HCT116 (cell line): ENCODE results near the gene C11orf21. TPM values are rescaled to one million over a fixed set of nuclear protein-coding genes. Genes with fewer than 3 reads are reported as not detected.

ENCODE experiments used
- ATAC-seq: fragments of 200-7000 bp; cut with Tn5 transposase; 2 replicates; pipeline ENCODE4 v1.9.1; 2020; ENCODE audit warnings: mild to moderate bottlenecking, moderate library complexity
- BruUV-seq: library from RNA; stranded (reverse); fragments of 400-500 nt; replicated peaks from 2 replicates; lab custom pipeline; 2021; lab: Mats Ljungman, UMichigan
- CTCF ChIA-PET: fragments of 300-600 bp; sonication (Branson Sonifier 250); formaldehyde crosslinking; loops from one replicate; lab custom pipeline; 2021; ENCODE audit warnings: antibody characterized with exemption; lab: Charles Lee
- POLR2A ChIA-PET: fragments of 300-600, 350-600 bp; sonication (Branson Sonifier 250); formaldehyde crosslinking; loops from one replicate; lab custom pipeline; 2021; ENCODE audit warnings: antibody characterized with exemption; lab: Charles Lee
- RAD21 ChIA-PET, 2 experiments: fragments of 300-600 bp; sonication (Branson Sonifier 250); formaldehyde crosslinking; loops; one replicate each; lab custom pipeline; 2023; ENCODE audit warnings: low total read pairs in 2 of 2; ENCODE audit not compliant: uncharacterized antibody in 2 of 2, unreplicated experiment in 2 of 2, low non-redundant PET in 1 of 2; lab: Charles Lee
- DNase-seq: peaks from one replicate; pipeline ENCODE4 v3.0.0-alpha.2; 2010; ENCODE audit warnings: low read depth, low spot score
- H2AFZ ChIP-seq: fragments of 200-600 bp; shearing (Covaris generic), sonication (generic); 2 replicates; pipeline ENCODE4 v1.6.1; 2017; ENCODE audit warnings: low read depth, mixed run types, mixed read lengths, antibody characterized with exemption, low read length; ENCODE audit not compliant: poor library complexity, severe bottlenecking
- H3K27ac ChIP-seq: 2 replicates; pipeline ENCODE4 v1.5.1; 2012; ENCODE audit warnings: low read depth, low read length
- H3K27me3 ChIP-seq: fragments of 200-600 bp; sonication (generic); 2 replicates; pipeline ENCODE4 v1.6.1; 2016; ENCODE audit warnings: mixed run types, low read length, mixed read lengths; ENCODE audit not compliant: insufficient read depth
- H3K36me3 ChIP-seq, 2 experiments: fragments of 200-500 bp in 1 of 2; fragments of 200-600 bp in 1 of 2; sonication (Bioruptor generic) in 1 of 2; sonication (generic) in 1 of 2; 2 replicates each; pipeline versions ENCODE4 v1.5.1 to v1.6.1; 2014 to 2016; ENCODE audit warnings: low read length in 2 of 2, inconsistent platforms in 1 of 2, mixed read lengths in 1 of 2, mixed run types in 1 of 2; ENCODE audit not compliant: insufficient read depth in 2 of 2, control insufficient read depth in 1 of 2
- H3K4me1 ChIP-seq, 2 experiments: fragments of 200-600 bp in 1 of 2; sonication (generic) in 1 of 2; 2 replicates each; pipeline versions ENCODE4 v1.5.1 to v1.6.1; 2012 to 2017; ENCODE audit warnings: low read length in 2 of 2, inconsistent platforms in 1 of 2, mild to moderate bottlenecking in 1 of 2, mixed read lengths in 1 of 2, mixed run types in 1 of 2, moderate library complexity in 1 of 2; ENCODE audit not compliant: insufficient read depth in 2 of 2, control insufficient read depth in 1 of 2
- H3K4me2 ChIP-seq: fragments of 200-600 bp; sonication (generic); 2 replicates; pipeline ENCODE4 v1.6.1; 2017; ENCODE audit warnings: mixed run types, low read length, mixed read lengths
- H3K4me3 ChIP-seq, 2 experiments: fragments of 200-600 bp in 1 of 2; sonication (generic) in 1 of 2; replicated peaks in 1 of 2; 2 replicates each; pipeline ENCODE4 v1.5.1; 2011 to 2016; ENCODE audit warnings: low read length in 2 of 2, control low read depth in 1 of 2, low read depth in 1 of 2, mild to moderate bottlenecking in 1 of 2, mixed read lengths in 1 of 2, mixed run types in 1 of 2
- H3K79me2 ChIP-seq: fragments of 200-600 bp; sonication (generic); 2 replicates; pipeline ENCODE4 v1.6.1; 2017; ENCODE audit warnings: mild to moderate bottlenecking, mixed run types, low read length, moderate library complexity, mixed read lengths; ENCODE audit not compliant: insufficient read depth
- H3K9ac ChIP-seq: fragments of 200-600 bp; sonication (generic); 2 replicates; pipeline ENCODE4 v1.6.1; 2016; ENCODE audit warnings: low read length, mixed read lengths
- H3K9me2 ChIP-seq: fragments of 200-600 bp; sonication (generic), shearing (Covaris generic); 2 replicates; pipeline ENCODE4 v1.6.1; 2017; ENCODE audit warnings: mixed run types, mild to moderate bottlenecking, moderate library complexity; ENCODE audit not compliant: insufficient read depth
- H3K9me3 ChIP-seq, 2 experiments: fragments of 200-500 bp in 1 of 2; fragments of 200-600 bp in 1 of 2; sonication (Bioruptor generic) in 1 of 2; sonication (generic) in 1 of 2; 2 replicates each; pipeline ENCODE4 v1.6.1; 2014 to 2017; ENCODE audit warnings: low read length in 2 of 2, mixed read lengths in 2 of 2, inconsistent platforms in 1 of 2, low read depth in 1 of 2, mild to moderate bottlenecking in 1 of 2, mixed run types in 1 of 2, moderate library complexity in 1 of 2; ENCODE audit not compliant: control insufficient read depth in 1 of 2, insufficient read depth in 1 of 2
- H4K20me1 ChIP-seq: fragments of 200-600 bp; sonication (generic), shearing (Covaris generic); 2 replicates; pipeline ENCODE4 v1.6.1; 2017; ENCODE audit warnings: mixed run types, mild to moderate bottlenecking, moderate library complexity; ENCODE audit not compliant: insufficient read depth
- CBX3 ChIP-seq: IDR thresholded peaks from 2 replicates; pipeline ENCODE4 v1.6.1; 2012; ENCODE audit warnings: low read depth
- CEBPB ChIP-seq: IDR thresholded peaks from 2 replicates; pipeline ENCODE4 v1.6.1; 2012; ENCODE audit warnings: low read depth
- EGR1 ChIP-seq: IDR thresholded peaks from 2 replicates; pipeline ENCODE4 v1.6.1; 2012; ENCODE audit warnings: low read depth
- ELF1 ChIP-seq: IDR thresholded peaks from 2 replicates; pipeline ENCODE4 v1.6.1; 2012; ENCODE audit warnings: low read depth, borderline replicate concordance
- EZH2 ChIP-seq: fragments of 200-600 bp; sonication (generic); IDR thresholded peaks from 2 replicates; pipeline ENCODE4 v1.6.1; 2017; ENCODE audit warnings: antibody characterized with exemption, mixed run types
- EZH2phosphoT487 ChIP-seq: fragments of 200-600 bp; IDR thresholded peaks from 2 replicates; pipeline ENCODE4 v1.6.1; 2018; ENCODE audit warnings: antibody characterized with exemption, borderline replicate concordance
- JUND ChIP-seq: IDR thresholded peaks from 2 replicates; pipeline ENCODE4 v1.6.1; 2012
- POLR2A ChIP-seq: IDR thresholded peaks from 2 replicates; pipeline ENCODE4 v1.7.0; 2011; ENCODE audit warnings: borderline replicate concordance; ENCODE audit not compliant: insufficient read depth, insufficient read length; ENCODE audit errors: extremely low read depth
- POLR2AphosphoS5 ChIP-seq: IDR thresholded peaks from 2 replicates; pipeline ENCODE4 v1.6.1; 2011; ENCODE audit warnings: mild to moderate bottlenecking, low read depth, low read length, moderate library complexity
- RAD21 ChIP-seq: IDR thresholded peaks from 2 replicates; pipeline ENCODE4 v1.6.1; 2012; ENCODE audit warnings: low read depth, mild to moderate bottlenecking
- SIN3A ChIP-seq: IDR thresholded peaks from 2 replicates; pipeline ENCODE4 v1.6.1; 2012; ENCODE audit warnings: low read depth
- SP1 ChIP-seq: IDR thresholded peaks from 2 replicates; pipeline ENCODE4 v1.6.1; 2012; ENCODE audit warnings: low read depth
- TCF7L2 ChIP-seq: IDR thresholded peaks from 2 replicates; pipeline ENCODE4 v1.7.0; 2011; ENCODE audit warnings: borderline replicate concordance, inconsistent platforms; ENCODE audit not compliant: insufficient read depth, insufficient read length; ENCODE audit errors: extremely low read depth
- YY1 ChIP-seq: IDR thresholded peaks from 2 replicates; pipeline ENCODE4 v1.6.1; 2011; ENCODE audit warnings: low read length, low read depth, moderate library complexity, mild to moderate bottlenecking; ENCODE audit not compliant: insufficient replicate concordance; ENCODE audit errors: extremely low read depth
- intact Hi-C: fragments of 100-400 bp; cut with micrococcal nuclease; formaldehyde crosslinking; loops from 2 replicates; pipeline ENCODE4 v1.10.0; 2022
- total RNA-seq: library from RNA; stranded (reverse); gene quantifications from one replicate; pipeline ENCODE4 v1.2.1, GENCODE V29; 2021; ENCODE audit not compliant: unreplicated experiment
- TF ChIP-seq, protein P1 (sequence below): IDR thresholded peaks from 2 replicates; pipeline ENCODE4 v1.6.1; 2012; ENCODE audit warnings: low read depth
- TF ChIP-seq, protein P2 (sequence below): IDR thresholded peaks from 2 replicates; pipeline ENCODE4 v1.6.1; 2011; ENCODE audit warnings: mild to moderate bottlenecking, low read length, moderate library complexity; ENCODE audit not compliant: insufficient replicate concordance; ENCODE audit errors: extremely low read depth
- TF ChIP-seq, protein P3 (sequence below): IDR thresholded peaks from 2 replicates; pipeline ENCODE4 v1.6.1; 2012

The C11orf21 gene
- total RNA-seq, 1 experiment from 2014 or later = not detected

DNA sequence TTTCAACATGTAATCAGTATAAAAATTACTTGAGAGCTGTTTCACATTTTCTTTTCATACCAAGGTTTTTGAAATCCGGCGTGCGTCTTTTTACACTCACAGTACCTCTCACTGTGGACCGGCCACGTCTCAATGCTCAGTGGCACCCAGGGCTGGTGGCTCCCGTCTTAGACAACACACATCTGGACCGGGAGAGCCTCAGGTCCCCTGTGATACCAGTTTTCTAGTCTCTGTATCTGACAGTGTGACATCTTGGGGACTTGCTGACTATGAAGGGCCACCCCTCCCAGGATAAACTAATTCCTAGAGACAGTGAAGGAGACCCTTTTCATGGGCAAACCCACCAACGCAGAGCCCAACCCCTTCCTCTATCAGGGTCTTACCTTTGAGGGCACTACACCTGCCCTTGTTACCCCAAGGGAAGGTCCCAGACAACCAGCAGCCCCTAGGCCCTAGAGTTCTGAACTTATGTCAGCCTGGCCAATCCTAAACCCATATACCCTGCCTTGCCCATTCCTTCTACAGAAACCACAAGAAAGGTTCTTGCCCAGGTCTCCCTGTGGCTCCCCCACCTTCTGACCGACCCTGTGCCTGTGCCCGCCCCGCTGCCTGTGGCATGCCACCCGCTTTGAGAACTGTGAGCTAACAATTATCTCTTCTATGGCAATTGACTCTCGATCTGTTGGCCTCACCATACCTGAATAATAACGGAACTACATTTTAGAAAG is 25.3 kb downstream of the C11orf21 start:
- H4K20me1 ChIP-seq = no peaks in the 10 kb centered on the region
- ATAC-seq (no peak), DNase-seq (no peak)
- no peaks in the 10 kb centered on the region for H3K9me2 ChIP-seq
- intact Hi-C loops = no loop called here
- H3K36me3 ChIP-seq = no peaks in the 10 kb centered on the region
- no peak overlapping the region for H2AFZ ChIP-seq
- CTCF ChIA-PET = interaction anchor here (0.5 kb wide), 1 partner anchor 70 kb away, joined by 4 read pairs; no protein-coding TSS in a partner anchor
- no peaks in the 10 kb centered on the region for H3K9me3 ChIP-seq
- no TSS peak for BruUV-seq
- no peaks in the 10 kb centered on the region for H3K27me3 ChIP-seq
- H3K27ac ChIP-seq = no peak overlapping the region
- POLR2A ChIA-PET = no interaction called here
- RAD21 ChIA-PET = no interaction called here
- peaks cover 0 to 3% of the 10 kb centered on the region in 2 experiments; a peak in 1 of 4 replicates for H3K4me1 ChIP-seq
- no peak overlapping the region for H3K4me3 ChIP-seq
- TF ChIP-seq TCF7L2 (no peak), EZH2phosphoT487 (no peak), EZH2 (no peak), RAD21 (no peak), YY1 (no peak), SIN3A (no peak), JUND (no peak), POLR2AphosphoS5 (no peak), POLR2A (no peak), SP1 (no peak), ELF1 (no peak), EGR1 (no peak), CBX3 (no peak), CEBPB (no peak)
- TF ChIP-seq, protein P1, sequence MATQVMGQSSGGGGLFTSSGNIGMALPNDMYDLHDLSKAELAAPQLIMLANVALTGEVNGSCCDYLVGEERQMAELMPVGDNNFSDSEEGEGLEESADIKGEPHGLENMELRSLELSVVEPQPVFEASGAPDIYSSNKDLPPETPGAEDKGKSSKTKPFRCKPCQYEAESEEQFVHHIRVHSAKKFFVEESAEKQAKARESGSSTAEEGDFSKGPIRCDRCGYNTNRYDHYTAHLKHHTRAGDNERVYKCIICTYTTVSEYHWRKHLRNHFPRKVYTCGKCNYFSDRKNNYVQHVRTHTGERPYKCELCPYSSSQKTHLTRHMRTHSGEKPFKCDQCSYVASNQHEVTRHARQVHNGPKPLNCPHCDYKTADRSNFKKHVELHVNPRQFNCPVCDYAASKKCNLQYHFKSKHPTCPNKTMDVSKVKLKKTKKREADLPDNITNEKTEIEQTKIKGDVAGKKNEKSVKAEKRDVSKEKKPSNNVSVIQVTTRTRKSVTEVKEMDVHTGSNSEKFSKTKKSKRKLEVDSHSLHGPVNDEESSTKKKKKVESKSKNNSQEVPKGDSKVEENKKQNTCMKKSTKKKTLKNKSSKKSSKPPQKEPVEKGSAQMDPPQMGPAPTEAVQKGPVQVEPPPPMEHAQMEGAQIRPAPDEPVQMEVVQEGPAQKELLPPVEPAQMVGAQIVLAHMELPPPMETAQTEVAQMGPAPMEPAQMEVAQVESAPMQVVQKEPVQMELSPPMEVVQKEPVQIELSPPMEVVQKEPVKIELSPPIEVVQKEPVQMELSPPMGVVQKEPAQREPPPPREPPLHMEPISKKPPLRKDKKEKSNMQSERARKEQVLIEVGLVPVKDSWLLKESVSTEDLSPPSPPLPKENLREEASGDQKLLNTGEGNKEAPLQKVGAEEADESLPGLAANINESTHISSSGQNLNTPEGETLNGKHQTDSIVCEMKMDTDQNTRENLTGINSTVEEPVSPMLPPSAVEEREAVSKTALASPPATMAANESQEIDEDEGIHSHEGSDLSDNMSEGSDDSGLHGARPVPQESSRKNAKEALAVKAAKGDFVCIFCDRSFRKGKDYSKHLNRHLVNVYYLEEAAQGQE = no peak
- TF ChIP-seq, protein P2, sequence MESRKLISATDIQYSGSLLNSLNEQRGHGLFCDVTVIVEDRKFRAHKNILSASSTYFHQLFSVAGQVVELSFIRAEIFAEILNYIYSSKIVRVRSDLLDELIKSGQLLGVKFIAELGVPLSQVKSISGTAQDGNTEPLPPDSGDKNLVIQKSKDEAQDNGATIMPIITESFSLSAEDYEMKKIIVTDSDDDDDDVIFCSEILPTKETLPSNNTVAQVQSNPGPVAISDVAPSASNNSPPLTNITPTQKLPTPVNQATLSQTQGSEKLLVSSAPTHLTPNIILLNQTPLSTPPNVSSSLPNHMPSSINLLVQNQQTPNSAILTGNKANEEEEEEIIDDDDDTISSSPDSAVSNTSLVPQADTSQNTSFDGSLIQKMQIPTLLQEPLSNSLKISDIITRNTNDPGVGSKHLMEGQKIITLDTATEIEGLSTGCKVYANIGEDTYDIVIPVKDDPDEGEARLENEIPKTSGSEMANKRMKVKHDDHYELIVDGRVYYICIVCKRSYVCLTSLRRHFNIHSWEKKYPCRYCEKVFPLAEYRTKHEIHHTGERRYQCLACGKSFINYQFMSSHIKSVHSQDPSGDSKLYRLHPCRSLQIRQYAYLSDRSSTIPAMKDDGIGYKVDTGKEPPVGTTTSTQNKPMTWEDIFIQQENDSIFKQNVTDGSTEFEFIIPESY = no peak
- TF ChIP-seq, protein P3, sequence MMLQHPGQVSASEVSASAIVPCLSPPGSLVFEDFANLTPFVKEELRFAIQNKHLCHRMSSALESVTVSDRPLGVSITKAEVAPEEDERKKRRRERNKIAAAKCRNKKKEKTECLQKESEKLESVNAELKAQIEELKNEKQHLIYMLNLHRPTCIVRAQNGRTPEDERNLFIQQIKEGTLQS = no peak
- H3K4me2 ChIP-seq = no peak overlapping the region
- H3K79me2 ChIP-seq = no peaks in the 10 kb centered on the region
- H3K9ac ChIP-seq = no peak overlapping the region
